Lung (tissue), 12 donors: ENCODE results near the gene ADGRL4. TPM values are rescaled to one million over a fixed set of nuclear protein-coding genes. Genes with fewer than 3 reads are reported as not detected.

Source experiments
- ATAC-seq: fragments of 200-7000 bp; cut with Tn5 transposase; one replicate; pipeline ENCODE4 v1.9.1; 2020; ENCODE audit warnings: moderate number of reproducible peaks; ENCODE audit not compliant: insufficient read depth, low FRiP score
- DNase-seq, 3 donors: peaks; one replicate each; pipeline ENCODE4 v3.0.0-alpha.2; 2013 to 2017
- H3K27ac ChIP-seq, 2 donors: one replicate each; pipeline ENCODE4 v1.5.1; 2013; ENCODE audit warnings: mild to moderate bottlenecking in 2 of 2, moderate library complexity in 2 of 2, control low read depth in 1 of 2, inconsistent platforms in 1 of 2, low read depth in 1 of 2, low read length in 1 of 2
- H3K27me3 ChIP-seq, 3 donors: one replicate each; pipeline ENCODE4 v1.5.1; 2013; ENCODE audit warnings: low read length in 2 of 3; ENCODE audit not compliant: control insufficient read depth in 3 of 3, insufficient read depth in 3 of 3
- H3K36me3 ChIP-seq, 4 donors: one replicate each; pipeline ENCODE4 v1.5.1; 2013; ENCODE audit warnings: low read length in 4 of 4, mild to moderate bottlenecking in 1 of 4, moderate library complexity in 1 of 4; ENCODE audit not compliant: control insufficient read depth in 4 of 4, insufficient read depth in 4 of 4
- H3K4me1 ChIP-seq, 5 donors: one replicate each; pipeline ENCODE4 v1.5.1; 2013; ENCODE audit warnings: low read length in 5 of 5, mild to moderate bottlenecking in 2 of 5, moderate library complexity in 1 of 5; ENCODE audit not compliant: control insufficient read depth in 5 of 5, insufficient read depth in 5 of 5
- H3K4me3 ChIP-seq: one replicate; pipeline ENCODE4 v1.5.1; 2013; ENCODE audit warnings: mild to moderate bottlenecking, control low read depth, moderate library complexity
- H3K9ac ChIP-seq, 2 donors: one replicate each; pipeline ENCODE4 v1.5.1; 2013; ENCODE audit warnings: low read length in 2 of 2, control low read depth in 1 of 2; ENCODE audit not compliant: insufficient read depth in 1 of 2
- H3K9me3 ChIP-seq, 4 donors: one replicate each; pipeline ENCODE4 v1.5.1; 2013; ENCODE audit warnings: low read length in 3 of 4, mild to moderate bottlenecking in 1 of 4, moderate library complexity in 1 of 4; ENCODE audit not compliant: control insufficient read depth in 4 of 4, insufficient read depth in 3 of 4
- CTCF ChIP-seq: IDR thresholded peaks from 2 replicates; pipeline ENCODE4 v1.5.1; 2012; ENCODE audit warnings: mild to moderate bottlenecking; ENCODE audit errors: control extremely low read depth, extremely low read depth
- WGBS, 2 donors: extraction: QIAGEN DNeasy Blood & Tissue Kit; methylation state at CpG; one replicate each; pipeline ENCODE4 v1.1.7; 2013; 5-methylcytosine and 5-hydroxymethylcytosine counted together
- polyA plus RNA-seq, 2 donors: library from polyadenylated mRNA; stranded (reverse); fragments of 200-250 nt; gene quantifications; one replicate each; pipeline ENCODE4 v1.2.1, GENCODE V29; 2013
- total RNA-seq, 2 donors: library from RNA; depleted of rRNA in 1 of 2; stranded (reverse); fragments of >200 nt in 1 of 2; gene quantifications; one replicate each; pipeline ENCODE4 v1.2.1, GENCODE V29; 2014 to 2021
- donor health status: control.
- donor health status: control.
- donor health status: Bipolar disorder and iron deficiency.
- donor health status: healthy.
- donor health status: DM: yes; HTN: yes; CAD: no.

The ADGRL4 gene
- total and polyA plus RNA-seq, 4 donors, result 7.3 to 19.3 (median 12.8) TPM

- H3K27ac ChIP-seq, result no peak overlapping the region
- WGBS, 2 donors, result 77 to 84% methylated on average over 3 of the region's 3 CpGs
- ATAC-seq, result no peak
- H3K36me3 ChIP-seq, result peaks cover 0 to 2% (median 0%) of the 10 kb centered on the region in 4 donors
- H3K9ac ChIP-seq, result no peak overlapping the region
- H3K4me3 ChIP-seq, result no peak overlapping the region
- no peaks in the 10 kb centered on the region for H3K27me3 ChIP-seq
- TF ChIP-seq CTCF, result no peak
- DNase-seq, result no peak
- no peaks in the 10 kb centered on the region for H3K4me1 ChIP-seq
- H3K9me3 ChIP-seq, result no peaks in the 10 kb centered on the region
These were observed 87.4 kb downstream of the ADGRL4 start for GRCh38 chr1:78919150-78919549.

- Histone ChIP-seq H3K27me3 (no peaks in the 10 kb centered on the region), H3K27ac (no peak overlapping the region), H3K4me1 (no peaks in the 10 kb centered on the region), H3K9me3 (no peaks in the 10 kb centered on the region), H3K36me3 (peaks cover 0 to 2% (median 0%) of the 10 kb centered on the region in 4 donors), H3K4me3 (no peak overlapping the region), H3K9ac (no peak overlapping the region)
- no peak for DNase-seq
- ATAC-seq, result no peak
- WGBS, 2 donors, result 88 to 94% methylated on average over 2 of the region's 2 CpGs
- TF ChIP-seq CTCF, result no peak
These were observed 88.4 kb downstream of the ADGRL4 start for GRCh38 chr1:78918157-78918556.

GRCh38 chr1:78916986-78917385 is 89.5 kb downstream of the ADGRL4 start:
- H3K9ac ChIP-seq, result no peak overlapping the region
- no peaks in the 10 kb centered on the region for H3K9me3 ChIP-seq
- H3K4me3 ChIP-seq, result no peak overlapping the region
- DNase-seq, result no peak
- H3K4me1 ChIP-seq, result no peaks in the 10 kb centered on the region
- WGBS, 2 donors, result 72 to 89% methylated on average over 3 of the region's 3 CpGs
- no peak for ATAC-seq
- no peaks in the 10 kb centered on the region for H3K27me3 ChIP-seq
- H3K27ac ChIP-seq, result no peak overlapping the region
- no peak for TF ChIP-seq CTCF
- peaks cover 0 to 2% (median 0%) of the 10 kb centered on the region in 4 donors for H3K36me3 ChIP-seq

GRCh38 chr1:78913950-78914349 is 92.6 kb downstream of the ADGRL4 start:
- 65 to 75% methylated on average over 2 of the region's 2 CpGs for WGBS, 2 donors
- H3K27me3 ChIP-seq, result no peaks in the 10 kb centered on the region
- H3K9me3 ChIP-seq, result no peaks in the 10 kb centered on the region
- no peak for DNase-seq
- peaks cover 0 to 2% (median 0%) of the 10 kb centered on the region in 4 donors for H3K36me3 ChIP-seq
- H3K4me1 ChIP-seq, result no peaks in the 10 kb centered on the region
- H3K9ac ChIP-seq, result no peak overlapping the region
- ATAC-seq, result no peak
- no peak for TF ChIP-seq CTCF
- no peak overlapping the region for H3K4me3 ChIP-seq
- H3K27ac ChIP-seq, result no peak overlapping the region
